Gastrocnemius medialis (tissue), 4 donors: ENCODE results near the gene MYH9.

Experiments used
- POLR2A ChIP-seq, 2 donors: fragments of 450-650 bp; IDR thresholded peaks; one replicate each; pipeline ENCODE4 v1.6.1; 2017; ENCODE audit warnings: antibody characterized with exemption in 2 of 2, mild to moderate bottlenecking in 2 of 2, moderate library complexity in 2 of 2
- TF ChIP-seq, protein P1 (sequence below), 5 experiments: fragments of 450-650 bp in 3 of 5; fragments of 200-600 bp in 2 of 5; sonication (generic) in 2 of 5; IDR thresholded peaks in 4 of 5; conservative IDR thresholded peaks in 1 of 5; 1 replicate in 4 of 5; 2 replicates in 1 of 5; pipeline ENCODE4 v1.5.1; 2016 to 2019; ENCODE audit warnings: antibody characterized with exemption in 5 of 5, mild to moderate bottlenecking in 3 of 5, moderate library complexity in 3 of 5

DNA sequence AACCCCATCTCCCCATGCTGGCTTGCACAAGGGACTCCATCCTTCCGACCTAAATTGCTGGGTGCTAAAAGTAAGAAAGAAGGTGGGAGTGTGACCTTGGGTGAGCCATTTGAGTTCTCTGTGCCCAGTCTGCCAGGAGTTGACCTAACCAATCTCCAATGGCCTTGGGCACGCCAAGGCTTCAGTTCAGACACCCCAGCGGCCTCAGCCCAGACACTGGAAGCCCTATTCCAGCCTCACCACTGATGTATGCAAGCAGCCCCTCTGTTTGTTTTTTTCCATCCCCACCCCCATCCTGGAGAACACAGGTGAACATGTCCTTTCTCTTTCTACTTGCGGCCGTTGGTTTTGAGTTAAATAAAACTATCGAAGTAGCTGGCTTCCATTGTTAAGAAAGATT, 31.9 kb downstream of the MYH9 start:
- TF ChIP-seq POLR2A (IDR thresholded peaks at IDR 0.05): no peak
- TF ChIP-seq, protein P1, sequence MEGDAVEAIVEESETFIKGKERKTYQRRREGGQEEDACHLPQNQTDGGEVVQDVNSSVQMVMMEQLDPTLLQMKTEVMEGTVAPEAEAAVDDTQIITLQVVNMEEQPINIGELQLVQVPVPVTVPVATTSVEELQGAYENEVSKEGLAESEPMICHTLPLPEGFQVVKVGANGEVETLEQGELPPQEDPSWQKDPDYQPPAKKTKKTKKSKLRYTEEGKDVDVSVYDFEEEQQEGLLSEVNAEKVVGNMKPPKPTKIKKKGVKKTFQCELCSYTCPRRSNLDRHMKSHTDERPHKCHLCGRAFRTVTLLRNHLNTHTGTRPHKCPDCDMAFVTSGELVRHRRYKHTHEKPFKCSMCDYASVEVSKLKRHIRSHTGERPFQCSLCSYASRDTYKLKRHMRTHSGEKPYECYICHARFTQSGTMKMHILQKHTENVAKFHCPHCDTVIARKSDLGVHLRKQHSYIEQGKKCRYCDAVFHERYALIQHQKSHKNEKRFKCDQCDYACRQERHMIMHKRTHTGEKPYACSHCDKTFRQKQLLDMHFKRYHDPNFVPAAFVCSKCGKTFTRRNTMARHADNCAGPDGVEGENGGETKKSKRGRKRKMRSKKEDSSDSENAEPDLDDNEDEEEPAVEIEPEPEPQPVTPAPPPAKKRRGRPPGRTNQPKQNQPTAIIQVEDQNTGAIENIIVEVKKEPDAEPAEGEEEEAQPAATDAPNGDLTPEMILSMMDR (IDR thresholded peaks at IDR 0.05 in 4 of 5, conservative IDR thresholded peaks at IDR 0.05 in 1 of 5): no peak
